CD4-positive, CD25-positive, alpha-beta regulatory T cell (primary cell): Measurements from ENCODE around the gene GPLD1. TPM values are rescaled to one million over a fixed set of nuclear protein-coding genes. Genes with fewer than 3 reads are reported as not detected.
"Not testable (repeated sequence)": the region's sequence is repeated elsewhere in the genome, so short reads cannot be mapped to it uniquely, and the experiment has no call there.

Source experiments
- ATAC-seq, 2 donors: fragments of 150-1000 bp; cut with Tn5 transposase; one replicate each; pipeline ENCODE4 v1.10.0; 2021; ENCODE audit warnings: low read depth in 2 of 2, moderate number of reproducible peaks in 2 of 2, moderate library complexity in 1 of 2
- DNase-seq, 3 donors: peaks; one replicate each; pipeline versions ENCODE4 v3.0.0 to v3.0.0-alpha.2; 2012 to 2022; ENCODE audit warnings: mixed read lengths in 1 of 3
- H3K27ac ChIP-seq: one replicate; pipeline ENCODE4 v1.7.0; 2013; ENCODE audit warnings: mild to moderate bottlenecking, low read length; ENCODE audit not compliant: insufficient read depth, poor library complexity, severe bottlenecking
- H3K27me3 ChIP-seq: one replicate; pipeline ENCODE4 v1.7.0; 2013; ENCODE audit warnings: low read length; ENCODE audit not compliant: control insufficient read depth, insufficient read depth
- H3K36me3 ChIP-seq: one replicate; pipeline ENCODE4 v1.7.0; 2013; ENCODE audit warnings: mild to moderate bottlenecking, low read length, moderate library complexity; ENCODE audit not compliant: control insufficient read depth, insufficient read depth
- H3K4me1 ChIP-seq: 2 replicates; pipeline ENCODE4 v1.7.0; 2013; ENCODE audit warnings: mild to moderate bottlenecking, low read length; ENCODE audit not compliant: insufficient read depth, control insufficient read depth, poor library complexity, severe bottlenecking
- H3K4me3 ChIP-seq: one replicate; pipeline ENCODE4 v1.7.0; 2013; ENCODE audit warnings: low read depth, mild to moderate bottlenecking, low read length, moderate library complexity
- H3K9me3 ChIP-seq, 2 experiments: 1 replicate in 1 of 2; 2 replicates in 1 of 2; pipeline ENCODE4 v1.7.0; 2013; ENCODE audit warnings: low read length in 2 of 2, mild to moderate bottlenecking in 1 of 2, moderate library complexity in 1 of 2; ENCODE audit not compliant: control insufficient read depth in 2 of 2
- H3K27ac Mint-ChIP-seq, 3 donors: one replicate each; pipeline ENCODE4 v1.8.0; 2020 to 2022; ENCODE audit warnings: mild to moderate bottlenecking in 3 of 3, mixed read lengths in 3 of 3, moderate library complexity in 2 of 3
- H3K27me3 Mint-ChIP-seq: one replicate; pipeline ENCODE4 v1.8.0; 2022; ENCODE audit warnings: mild to moderate bottlenecking, mixed read lengths
- H3K36me3 Mint-ChIP-seq: one replicate; pipeline ENCODE4 v1.8.0; 2020; ENCODE audit warnings: mixed read lengths
- H3K4me1 Mint-ChIP-seq, 4 donors: one replicate each; pipeline ENCODE4 v1.8.0; 2020 to 2022; ENCODE audit warnings: mixed read lengths in 4 of 4, mild to moderate bottlenecking in 1 of 4
- H3K4me3 Mint-ChIP-seq, 4 donors: one replicate each; pipeline ENCODE4 v1.8.0; 2020 to 2022; ENCODE audit warnings: mild to moderate bottlenecking in 4 of 4, mixed read lengths in 4 of 4, moderate library complexity in 3 of 4
- H3K9me3 Mint-ChIP-seq, 7 donors: one replicate each; pipeline ENCODE4 v1.8.0; 2020 to 2022; ENCODE audit warnings: mixed read lengths in 7 of 7, mild to moderate bottlenecking in 3 of 7, moderate library complexity in 2 of 7
- polyA plus RNA-seq, 4 donors: library from polyadenylated mRNA; unstranded; fragments of 300-500 nt; fragmentation: Illumina TruSeq; gene quantifications; one replicate each; pipeline ENCODE4 v1.2.3, GENCODE V29; 2021
- total RNA-seq: library from RNA; stranded (reverse); gene quantifications from one replicate; pipeline ENCODE4 v1.2.3, GENCODE V29; 2022

Gene GPLD1
- total and polyA plus RNA-seq, 5 donors from 2014 or later: 0.36 to 1.7 (median 0.99) TPM

DNA sequence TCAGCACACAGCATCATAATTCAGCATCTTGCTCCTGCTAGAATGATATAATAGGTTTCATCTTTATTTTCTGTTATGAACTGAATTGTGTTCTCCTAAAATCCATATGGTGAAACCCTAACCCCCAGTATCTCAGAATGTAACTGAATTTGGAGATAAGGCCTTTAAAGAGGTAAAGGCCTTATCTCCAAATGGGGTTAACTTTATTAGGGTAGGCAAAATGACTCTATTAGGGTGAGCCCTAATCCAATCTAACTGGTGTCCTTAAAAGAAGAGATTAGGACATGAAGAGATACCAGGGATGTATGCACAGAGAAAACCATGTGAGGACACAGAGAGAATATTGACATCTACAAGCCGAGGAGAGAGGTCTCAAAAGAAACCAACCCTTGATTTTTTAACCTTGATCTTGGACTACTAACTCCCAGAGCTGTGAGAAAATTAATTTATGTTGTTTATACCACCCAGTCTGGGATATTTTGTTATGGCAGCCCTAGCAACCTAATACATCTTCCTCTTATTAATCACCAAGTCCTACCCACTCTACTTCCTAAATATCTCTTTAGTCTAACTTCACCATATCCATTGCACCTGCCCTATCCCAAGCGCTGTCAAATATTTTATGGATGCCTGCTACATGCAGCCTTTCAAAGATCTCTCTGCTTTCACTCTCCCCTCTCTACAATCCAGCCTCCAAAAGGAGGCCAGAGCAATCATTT is 95.2 kb downstream of the GPLD1 start:
- peaks cover 43% of the 10 kb centered on the region for H3K27me3 Mint-ChIP-seq
- peaks cover 14% of the 10 kb centered on the region for H3K27me3 ChIP-seq
- H3K9me3 ChIP-seq: peaks cover 0 to 6% of the 10 kb centered on the region in 2 experiments
- H3K4me3 Mint-ChIP-seq: no peak overlapping the region
- no peaks in the 10 kb centered on the region for H3K4me1 ChIP-seq
- no peak overlapping the region for H3K27ac ChIP-seq
- H3K36me3 ChIP-seq: no peaks in the 10 kb centered on the region
- peaks cover 0 to 2% (median 0%) of the 10 kb centered on the region in 4 donors for H3K4me1 Mint-ChIP-seq
- DNase-seq: no peak
- no peaks in the 10 kb centered on the region for H3K36me3 Mint-ChIP-seq
- peaks cover 0 to 8% (median 2%) of the 10 kb centered on the region in 7 donors for H3K9me3 Mint-ChIP-seq
- no peak overlapping the region for H3K4me3 ChIP-seq
- H3K27ac Mint-ChIP-seq: no peak overlapping the region
- ATAC-seq: no peak

DNA sequence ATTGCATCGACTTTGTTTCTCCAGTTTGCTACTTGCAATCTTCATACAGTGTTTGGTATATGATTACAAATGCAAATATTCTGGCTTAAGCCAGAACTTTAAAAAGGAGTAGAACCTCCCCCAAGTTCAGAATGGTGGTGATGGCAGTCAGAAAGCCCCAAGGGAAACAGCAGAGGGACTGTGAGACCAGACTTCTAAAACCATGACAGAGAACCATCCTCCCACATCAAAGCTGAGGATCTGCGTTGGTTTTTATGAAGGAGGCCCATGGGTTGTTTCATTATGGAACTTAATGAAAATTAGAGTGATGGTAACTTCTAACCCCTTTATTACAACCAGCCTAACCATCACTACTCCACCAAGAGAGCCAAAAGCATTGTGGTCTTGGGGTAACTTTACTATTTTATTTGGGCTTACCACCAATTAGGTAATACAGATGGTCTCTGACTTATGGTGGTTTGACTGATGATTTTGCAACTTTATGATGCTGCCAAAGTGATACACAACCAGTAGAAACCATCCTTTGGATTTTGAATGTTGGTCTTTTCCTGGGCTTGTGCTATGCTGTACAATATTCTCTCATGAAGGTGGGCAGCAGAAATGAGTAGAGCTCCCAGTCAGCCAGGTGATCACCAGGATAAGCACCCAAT is 97.5 kb downstream of the GPLD1 start:
- Mint-ChIP-seq H3K4me1 (peaks cover 0 to 2% (median 0%) of the 10 kb centered on the region in 4 donors), H3K27me3 (peaks cover 35% of the 10 kb centered on the region), H3K36me3 (no peaks in the 10 kb centered on the region), H3K9me3 (peaks cover 0 to 7% (median 1%) of the 10 kb centered on the region in 7 donors), H3K4me3 (no peak overlapping the region), H3K27ac (no peak overlapping the region)
- ATAC-seq (no peak), DNase-seq (peak in 1 of 3 donors; percentile 12)
- H3K27me3 ChIP-seq: peaks cover 9% of the 10 kb centered on the region
- H3K36me3 ChIP-seq: no peaks in the 10 kb centered on the region
- no peaks in the 10 kb centered on the region for H3K4me1 ChIP-seq
- no peak overlapping the region for H3K4me3 ChIP-seq
- no peak overlapping the region for H3K27ac ChIP-seq
- H3K9me3 ChIP-seq: peaks cover 0 to 6% of the 10 kb centered on the region in 2 experiments

DNA sequence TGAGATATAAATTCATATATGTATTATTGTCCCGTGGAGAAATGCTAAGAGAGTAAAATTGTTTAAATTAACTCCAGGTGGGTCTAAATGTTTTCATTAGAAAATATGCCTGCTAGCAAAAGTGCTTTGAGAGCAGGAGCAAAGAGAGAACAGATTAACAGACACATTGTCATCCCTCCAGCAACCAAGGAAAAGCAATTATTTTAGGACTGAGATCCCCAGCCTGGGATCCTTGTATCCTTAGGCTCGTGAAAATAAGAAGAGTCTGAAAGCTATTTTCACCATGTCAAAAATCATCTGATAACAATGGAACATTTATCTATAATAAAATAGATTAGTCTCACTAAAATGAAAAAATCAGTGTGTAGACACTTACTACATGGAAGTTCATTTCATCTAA is 98.2 kb downstream of the GPLD1 start:
- Mint-ChIP-seq H3K4me3 (no peak overlapping the region), H3K4me1 (peaks cover 0 to 2% (median 0%) of the 10 kb centered on the region in 4 donors), H3K27me3 (peaks cover 33% of the 10 kb centered on the region), H3K9me3 (peaks cover 0 to 2% (median under 1%) of the 10 kb centered on the region in 7 donors), H3K36me3 (no peaks in the 10 kb centered on the region), H3K27ac (no peak overlapping the region)
- Histone ChIP-seq H3K27me3 (peaks cover 3% of the 10 kb centered on the region), H3K27ac (no peak overlapping the region), H3K4me3 (no peak overlapping the region), H3K36me3 (no peaks in the 10 kb centered on the region), H3K9me3 (peaks cover 0 to under 1% of the 10 kb centered on the region in 2 experiments), H3K4me1 (no peaks in the 10 kb centered on the region)
- DNase-seq: no peak
- ATAC-seq: no peak

GRCh38 chr6:24387818-24388217 is 101.6 kb downstream of the GPLD1 start:
- no peaks in the 10 kb centered on the region for H3K36me3 ChIP-seq
- no peak overlapping the region for H3K4me3 ChIP-seq
- DNase-seq (no peak), ATAC-seq (no peak)
- peaks cover 0 to 2% (median 0%) of the 10 kb centered on the region in 7 donors for H3K9me3 Mint-ChIP-seq
- H3K4me1 Mint-ChIP-seq: peaks cover 0 to 2% (median 0%) of the 10 kb centered on the region in 4 donors
- H3K27me3 Mint-ChIP-seq: peaks cover 16% of the 10 kb centered on the region
- no peak overlapping the region for H3K27ac ChIP-seq
- no peaks in the 10 kb centered on the region for H3K9me3 ChIP-seq
- H3K27me3 ChIP-seq: no peaks in the 10 kb centered on the region
- no peak overlapping the region for H3K4me3 Mint-ChIP-seq
- no peaks in the 10 kb centered on the region for H3K4me1 ChIP-seq
- H3K36me3 Mint-ChIP-seq: no peaks in the 10 kb centered on the region
- H3K27ac Mint-ChIP-seq: no peak overlapping the region

DNA sequence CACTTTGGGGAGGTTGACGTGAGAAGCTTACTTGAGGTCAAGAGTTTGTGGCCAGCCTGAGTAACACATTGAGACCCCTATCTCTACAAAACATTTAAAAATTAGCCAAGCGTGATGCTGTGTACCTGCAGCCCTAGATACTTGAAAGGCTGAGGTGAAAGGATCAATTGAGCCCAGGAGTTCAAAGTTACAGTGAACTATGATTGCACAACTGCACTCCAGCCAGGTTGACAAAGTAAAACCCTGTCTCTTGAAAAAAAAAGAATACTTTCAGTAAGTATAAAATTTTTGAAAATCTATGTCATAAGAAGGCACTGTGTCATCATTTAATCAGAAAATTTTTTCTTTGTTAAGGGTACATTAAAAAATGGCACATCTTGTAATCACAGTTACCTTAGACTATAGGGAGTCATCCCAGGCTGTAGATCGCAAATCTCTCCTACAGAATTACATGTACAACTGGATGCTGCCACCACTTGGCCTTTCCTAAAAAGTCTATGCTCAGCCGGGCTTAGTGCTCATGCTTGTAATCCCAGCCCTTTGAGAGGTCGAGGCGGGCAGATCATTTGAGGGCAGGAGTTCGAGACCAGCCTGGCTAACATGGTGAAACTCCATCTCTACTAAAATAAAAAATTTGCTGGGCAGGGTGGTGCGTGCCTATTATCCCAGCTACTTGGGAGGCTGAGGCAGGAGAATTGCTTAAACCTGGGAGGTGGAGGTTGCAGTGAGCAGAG is 103.7 kb downstream of the GPLD1 start:
- ATAC-seq: no peak
- peaks cover 0 to 2% (median 0%) of the 10 kb centered on the region in 7 donors for H3K9me3 Mint-ChIP-seq
- Histone ChIP-seq H3K9me3 (no peaks in the 10 kb centered on the region), H3K27ac (no peak overlapping the region), H3K4me3 (no peak overlapping the region), H3K27me3 (no peaks in the 10 kb centered on the region), H3K36me3 (no peaks in the 10 kb centered on the region), H3K4me1 (no peaks in the 10 kb centered on the region)
- DNase-seq: no peak
- H3K4me1 Mint-ChIP-seq: no peaks in the 10 kb centered on the region
- H3K4me3 Mint-ChIP-seq: no peak overlapping the region
- no peaks in the 10 kb centered on the region for H3K36me3 Mint-ChIP-seq
- no peak overlapping the region for H3K27ac Mint-ChIP-seq
- peaks cover 12% of the 10 kb centered on the region for H3K27me3 Mint-ChIP-seq

- not testable (repeated sequence) for H3K4me3 Mint-ChIP-seq, ATAC-seq, H3K4me1 ChIP-seq, H3K27ac Mint-ChIP-seq, H3K27ac ChIP-seq, H3K4me1 Mint-ChIP-seq, H3K4me3 ChIP-seq, H3K36me3 Mint-ChIP-seq, H3K9me3 Mint-ChIP-seq, H3K27me3 ChIP-seq, H3K36me3 ChIP-seq, DNase-seq, H3K9me3 ChIP-seq
- peaks cover 12% of the 10 kb centered on the region for H3K27me3 Mint-ChIP-seq
Measured at GRCh38 chr6:24384369-24385130, 104.8 kb downstream of the GPLD1 start.

DNA sequence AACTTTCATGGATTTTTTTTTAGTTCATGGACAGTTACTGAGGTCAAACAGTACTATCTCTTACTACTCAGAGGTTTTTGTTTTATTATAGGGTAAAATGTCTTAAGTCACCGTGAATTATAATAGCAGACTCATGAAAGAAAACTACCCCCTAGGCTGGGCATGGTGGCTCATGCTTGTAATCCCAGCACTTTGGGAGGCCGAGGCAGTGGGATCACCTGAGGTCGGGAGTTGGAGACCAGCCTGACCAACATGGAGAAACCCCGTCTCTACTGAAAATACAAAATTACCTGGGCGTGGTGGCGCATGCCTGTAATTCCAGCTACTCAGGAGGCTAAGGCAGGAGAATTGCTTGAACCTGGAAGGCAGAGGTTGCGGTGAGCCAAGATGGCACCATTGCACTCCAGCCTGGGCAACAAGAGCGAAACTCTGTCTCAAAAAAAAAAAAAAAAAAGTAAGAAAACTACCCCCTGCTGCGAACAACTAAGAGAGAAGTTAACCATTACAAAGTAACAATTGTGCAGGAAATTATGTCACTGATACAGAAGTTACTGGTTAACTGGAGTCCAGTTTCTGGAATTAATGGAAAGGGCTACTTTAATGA is 106.4 kb downstream of the GPLD1 start:
- H3K4me1 Mint-ChIP-seq, H3K9me3 ChIP-seq, H3K27ac ChIP-seq, H3K36me3 ChIP-seq, H3K27me3 ChIP-seq, ATAC-seq, H3K4me3 ChIP-seq, H3K27ac Mint-ChIP-seq, H3K4me3 Mint-ChIP-seq, H3K9me3 Mint-ChIP-seq, H3K36me3 Mint-ChIP-seq, DNase-seq, H3K4me1 ChIP-seq: not testable (repeated sequence)
- peaks cover 18% of the 10 kb centered on the region for H3K27me3 Mint-ChIP-seq
